ENCODE data around the gene CLDN16. TPM values are rescaled to one million over a fixed set of nuclear protein-coding genes. Genes with fewer than 3 reads are reported as not detected.

The CLDN16 gene
- total and polyA plus RNA-seq, 5 donors from 2014 or later: not detected

Other genes starting within 250 kb of the CLDN16 start
- 0.39 TPM for gene CLDN1, start 65.7 kb upstream of the CLDN16 start, total RNA-seq
- under 1 TPM in 1 of 4 donors, not detected in 3; 0.08 TPM for gene CLDN1, start 65.7 kb upstream of the CLDN16 start, polyA plus RNA-seq
- gene TMEM207, start 61.7 kb downstream of the CLDN16 start, total RNA-seq: not detected
- gene TMEM207, start 61.7 kb downstream of the CLDN16 start, polyA plus RNA-seq: not detected
- 20.2 TPM for gene IL1RAP, start 125.9 kb downstream of the CLDN16 start, total RNA-seq
- gene IL1RAP, start 125.9 kb downstream of the CLDN16 start, polyA plus RNA-seq: 1 to 10 TPM; 6.6 to 8.8 (median 7.4) TPM

Measured in CD4-positive, CD25-positive, alpha-beta regulatory T cell (primary cell).